ENCODE results near the gene IL17RD. TPM values are rescaled to one million over a fixed set of nuclear protein-coding genes. Genes with fewer than 3 reads are reported as not detected.

Gene IL17RD
- total and polyA plus RNA-seq, 2 of the 4 experiments (the other 2 are of a cell fraction) = 0.72 to 0.92 TPM

DNA sequence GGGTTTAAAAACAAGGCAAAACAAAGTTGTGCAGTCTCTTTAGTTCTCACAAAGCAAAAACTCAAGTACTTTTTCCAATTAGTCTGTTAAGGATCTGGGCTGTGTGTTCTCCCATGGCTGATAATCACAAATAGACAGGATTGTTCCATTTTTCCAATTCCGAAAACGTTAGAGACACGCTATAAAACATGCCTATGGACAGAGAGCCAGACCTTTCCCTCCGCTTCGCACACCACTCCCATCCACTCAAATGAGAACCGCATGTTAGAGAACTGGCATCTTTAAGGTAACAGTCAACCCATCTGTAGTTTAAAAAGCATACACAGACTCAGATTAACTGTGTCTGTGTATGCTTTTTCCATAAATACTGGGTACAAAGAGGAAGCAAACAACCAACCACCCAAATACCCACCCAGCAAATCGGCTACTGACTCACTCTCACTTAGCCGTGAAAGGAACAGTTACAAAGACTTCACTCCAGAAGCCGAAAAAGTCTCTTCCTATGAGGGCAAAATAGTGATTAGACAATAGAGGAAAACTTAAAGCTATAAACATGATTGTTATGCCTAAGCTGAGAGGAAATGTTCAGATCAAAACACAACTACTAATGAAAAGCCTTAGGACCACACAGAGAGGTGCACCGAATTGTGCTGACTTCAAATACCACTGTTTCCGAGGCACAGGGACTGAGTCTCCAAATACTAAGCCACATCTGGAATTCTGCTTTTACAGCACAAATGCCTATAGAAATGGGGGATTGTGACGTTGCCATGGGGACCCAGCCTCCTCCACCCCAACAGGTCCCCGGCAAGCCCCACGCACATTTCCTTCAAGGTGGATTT, 36.1 kb downstream of the IL17RD start:
- H2BK120ac ChIP-seq (ENCODE audit: low read depth, low read length) = no peak overlapping the region
- BruUV-seq (replicated peaks) = no TSS peak
- ChIA-PET CTCF (interaction anchor here (1.0 kb wide), 1 partner anchor 15 kb away, joined by 5 read pairs; no protein-coding TSS in a partner anchor), POLR2A (ENCODE audit: unreplicated experiment) (no interaction called here)
- TF ChIP-seq NFE2L2 (IDR thresholded peaks at IDR 0.05; ENCODE audit: low read depth, low read length) = no peak
- TF ChIP-seq RCOR1 (IDR thresholded peaks at IDR 0.05; ENCODE audit: insufficient replicate concordance, low read length) = no peak
- no peak for TF ChIP-seq USF2 (IDR thresholded peaks at IDR 0.05; ENCODE audit: low read depth, low read length)
- no peak for TF ChIP-seq BHLHE40 (IDR thresholded peaks at IDR 0.05; ENCODE audit: low read depth, low read length)
- TF ChIP-seq POLR2A (IDR thresholded peaks at IDR 0.05; ENCODE audit: low read depth, low read length) = no peak
- TF ChIP-seq CEBPB (IDR thresholded peaks at IDR 0.05; ENCODE audit: low read depth, low read length) = no peak
- no peak for TF ChIP-seq CHD1 (IDR thresholded peaks at IDR 0.05; ENCODE audit: low read depth, low read length)
- no peak for TF ChIP-seq RFX5 (IDR thresholded peaks at IDR 0.05; ENCODE audit: low read depth, low read length)
- TF ChIP-seq, protein P1, sequence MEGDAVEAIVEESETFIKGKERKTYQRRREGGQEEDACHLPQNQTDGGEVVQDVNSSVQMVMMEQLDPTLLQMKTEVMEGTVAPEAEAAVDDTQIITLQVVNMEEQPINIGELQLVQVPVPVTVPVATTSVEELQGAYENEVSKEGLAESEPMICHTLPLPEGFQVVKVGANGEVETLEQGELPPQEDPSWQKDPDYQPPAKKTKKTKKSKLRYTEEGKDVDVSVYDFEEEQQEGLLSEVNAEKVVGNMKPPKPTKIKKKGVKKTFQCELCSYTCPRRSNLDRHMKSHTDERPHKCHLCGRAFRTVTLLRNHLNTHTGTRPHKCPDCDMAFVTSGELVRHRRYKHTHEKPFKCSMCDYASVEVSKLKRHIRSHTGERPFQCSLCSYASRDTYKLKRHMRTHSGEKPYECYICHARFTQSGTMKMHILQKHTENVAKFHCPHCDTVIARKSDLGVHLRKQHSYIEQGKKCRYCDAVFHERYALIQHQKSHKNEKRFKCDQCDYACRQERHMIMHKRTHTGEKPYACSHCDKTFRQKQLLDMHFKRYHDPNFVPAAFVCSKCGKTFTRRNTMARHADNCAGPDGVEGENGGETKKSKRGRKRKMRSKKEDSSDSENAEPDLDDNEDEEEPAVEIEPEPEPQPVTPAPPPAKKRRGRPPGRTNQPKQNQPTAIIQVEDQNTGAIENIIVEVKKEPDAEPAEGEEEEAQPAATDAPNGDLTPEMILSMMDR (conservative IDR thresholded peaks at IDR 0.05; ENCODE audit: low read depth, low read length) = no peak
- no peak for TF ChIP-seq MXI1 (IDR thresholded peaks at IDR 0.05; ENCODE audit: borderline replicate concordance, low read depth, low read length)
- no peak for TF ChIP-seq MAZ (IDR thresholded peaks at IDR 0.05; ENCODE audit: borderline replicate concordance, low read depth, low read length)
- TF ChIP-seq MAFK (IDR thresholded peaks at IDR 0.05; ENCODE audit: low read depth, low read length) = no peak
- no peak for TF ChIP-seq FOS (IDR thresholded peaks at IDR 0.05; ENCODE audit: low read depth, low read length)
- no peak overlapping the region for H3K14ac ChIP-seq (replicated peaks; ENCODE audit: low read depth, low read length)
- peaks cover 9% of the 10 kb centered on the region for H3K27me3 ChIP-seq (ENCODE audit: control insufficient read depth, insufficient read depth, low read length)
- in situ Hi-C loops (cut with MboI; ENCODE audit: low sequenced_read_pairs) (no loop called here), intact Hi-C loops (cut with micrococcal nuclease) (no loop called here), dilution Hi-C loops (cut with HindIII; ENCODE audit: low sequenced_read_pairs, unreplicated experiment) (no loop called here)
- no peak overlapping the region for H3K18ac ChIP-seq (ENCODE audit: low read depth, low read length)
- no peak overlapping the region for H3K23ac ChIP-seq (ENCODE audit: low read depth, low read length)
- H3K4me3 ChIP-seq (ENCODE audit: insufficient read depth, low read depth, low read length) = no peak overlapping the region
- no peaks in the 10 kb centered on the region for H3K36me3 ChIP-seq (ENCODE audit: control insufficient read depth, insufficient read depth, low read length)
- H3K4ac ChIP-seq (ENCODE audit: low read depth, low read length) = no peak overlapping the region
- H2BK20ac ChIP-seq (ENCODE audit: low read depth, low read length) = no peak overlapping the region
- no peak overlapping the region for H2BK5ac ChIP-seq (ENCODE audit: low read depth, low read length, poor library complexity, severe bottlenecking)
- no peak overlapping the region for H2BK15ac ChIP-seq (ENCODE audit: low read depth, low read length)
- no peak for ATAC-seq (ENCODE audit: low read depth)
- no peak overlapping the region for H4K8ac ChIP-seq (ENCODE audit: low read depth in 2 of 2, low read length in 2 of 2)
- H4K20me1 ChIP-seq (ENCODE audit: insufficient read depth, low read length) = no peaks in the 10 kb centered on the region
- no peak overlapping the region for H4K91ac ChIP-seq (ENCODE audit: insufficient read depth, low read depth, low read length)
- no peak overlapping the region for H3K4me2 ChIP-seq (ENCODE audit: low read depth, low read length)
- no peak overlapping the region for H3K9ac ChIP-seq (ENCODE audit: low read depth, low read length)
- H2AK9ac ChIP-seq (replicated peaks; ENCODE audit: low read depth, low read length, poor library complexity) = no peak overlapping the region
- H3K9me1 ChIP-seq (ENCODE audit: insufficient read depth, low read length) = no peaks in the 10 kb centered on the region
- WGBS, 2 experiments (ENCODE audit: extremely low coverage in 2 of 2, insufficient read length in 1 of 2) = no CpG with 5 or more reads among the region's 14 CpGs
- no peak for DNase-seq
- no peak overlapping the region for H3K27ac ChIP-seq (ENCODE audit: insufficient read depth, low read length)
- H4K5ac ChIP-seq (ENCODE audit: low read depth, low read length) = no peak overlapping the region
- H3K79me1 ChIP-seq (ENCODE audit: low read depth in 1 of 2, low read length in 2 of 2) = no peaks in the 10 kb centered on the region
- no peaks in the 10 kb centered on the region for H3K4me1 ChIP-seq (ENCODE audit: control insufficient read depth, insufficient read depth, low read length)
- no peak overlapping the region for H2AFZ ChIP-seq (replicated peaks; ENCODE audit: low read length, poor library complexity)
- H2AK5ac ChIP-seq (ENCODE audit: low read depth, low read length) = no peak overlapping the region
- no peak overlapping the region for H3K56ac ChIP-seq (ENCODE audit: extremely low read depth, insufficient read depth, low read length)
- H3K9me3 ChIP-seq (ENCODE audit: control insufficient read depth, insufficient read depth, low read length) = no peaks in the 10 kb centered on the region
